HG03045 (cell line): ENCODE measurements around the gene KCNAB1.
"Not testable (repeated sequence)": the region's sequence is repeated elsewhere in the genome, so short reads cannot be mapped to it uniquely, and the experiment has no call there.

Experiments used
- ATAC-seq: cut with Tn5 transposase; IDR thresholded peaks from one replicate; pipeline ENCODE4 v1.9.1; 2021; ENCODE audit warnings: mild to moderate bottlenecking, moderate library complexity; ENCODE audit not compliant: unreplicated experiment

Gene KCNAB1

DNA sequence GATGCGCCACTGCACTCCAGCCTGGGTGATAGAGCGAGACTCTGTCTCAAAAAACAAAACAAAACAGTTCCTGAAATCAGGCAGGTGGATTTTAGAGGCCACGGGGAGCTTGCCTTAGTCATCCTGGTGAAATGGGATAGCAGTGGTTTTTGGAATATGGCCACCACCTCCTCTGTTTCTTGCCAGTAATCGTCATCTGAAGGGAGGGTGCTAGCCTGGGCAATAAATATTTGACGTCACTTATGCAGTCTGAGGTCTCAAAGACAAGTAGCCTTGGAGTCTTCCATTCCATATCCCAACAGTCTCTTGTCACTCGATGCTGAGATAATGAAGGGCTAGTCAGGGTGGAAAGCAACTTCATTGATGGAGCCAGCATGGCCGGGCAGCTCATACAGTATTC is 55.2 kb downstream of the KCNAB1 start:
- ATAC-seq: no peak

DNA sequence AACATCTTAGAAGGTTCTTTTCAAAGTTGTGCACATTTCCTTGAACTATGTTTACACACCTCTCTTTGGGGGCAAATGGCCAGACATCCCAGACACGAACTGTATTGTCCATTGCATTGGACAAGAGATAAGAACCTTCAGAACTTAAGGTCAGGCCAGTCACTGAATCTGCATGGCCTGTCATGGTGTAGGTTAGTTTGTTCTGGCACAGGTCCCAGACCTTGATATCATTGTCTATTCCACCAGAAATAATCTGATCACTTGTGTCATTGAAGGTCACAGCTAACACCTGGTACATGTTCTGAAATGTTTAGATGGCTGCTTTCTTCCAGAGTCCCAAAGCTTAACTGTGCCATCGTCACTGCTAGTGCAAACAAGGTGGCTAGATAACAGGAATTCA is 55.7 kb downstream of the KCNAB1 start:
- ATAC-seq: no peak

- ATAC-seq: no peak
These were observed 56.3 kb downstream of the KCNAB1 start for GRCh38 chr3:156176629-156177210.

DNA sequence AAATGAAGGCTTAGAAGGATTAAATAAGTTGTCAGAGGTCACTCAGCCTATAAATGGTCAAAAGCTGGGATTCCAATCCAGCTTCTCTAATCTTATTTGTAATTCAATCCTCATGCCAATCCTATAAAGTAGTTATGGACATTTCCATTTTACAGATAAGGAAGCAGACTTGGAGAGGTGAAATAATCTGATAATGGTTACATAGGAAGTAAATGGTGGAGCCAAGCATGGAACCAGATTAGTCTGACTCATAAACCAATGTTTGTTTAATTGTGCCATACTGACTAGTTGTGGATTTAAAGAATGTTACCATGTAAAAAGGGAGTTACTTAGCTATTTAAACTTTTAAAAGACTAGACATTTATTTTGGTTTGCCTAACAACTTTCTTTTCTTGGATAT is 59.7 kb downstream of the KCNAB1 start:
- ATAC-seq: no peak

- ATAC-seq: no peak
These were observed 61.1 kb downstream of the KCNAB1 start for GRCh38 chr3:156181509-156181908.

DNA sequence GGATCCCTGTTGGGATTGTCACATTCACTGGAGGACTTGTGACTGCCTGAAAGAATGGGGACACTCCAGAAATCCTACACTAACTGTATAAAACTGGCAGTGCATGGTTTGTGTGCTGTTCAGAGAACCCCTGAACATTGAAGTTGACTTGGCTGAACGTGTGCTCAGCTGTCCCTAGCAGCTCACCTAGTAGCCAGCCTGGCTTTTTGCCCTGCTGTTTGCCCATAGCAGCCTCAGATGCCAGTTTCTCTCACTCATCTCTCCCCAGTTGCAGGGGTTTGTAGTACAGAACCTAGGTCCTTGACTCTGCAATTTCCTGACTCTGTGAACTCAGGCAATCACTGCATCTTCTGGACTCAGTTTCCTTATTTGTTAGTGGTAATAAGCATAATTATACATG is 63.0 kb downstream of the KCNAB1 start:
- no peak for ATAC-seq

- no peak for ATAC-seq
These were observed 63.8 kb downstream of the KCNAB1 start for GRCh38 chr3:156184156-156184555.

DNA sequence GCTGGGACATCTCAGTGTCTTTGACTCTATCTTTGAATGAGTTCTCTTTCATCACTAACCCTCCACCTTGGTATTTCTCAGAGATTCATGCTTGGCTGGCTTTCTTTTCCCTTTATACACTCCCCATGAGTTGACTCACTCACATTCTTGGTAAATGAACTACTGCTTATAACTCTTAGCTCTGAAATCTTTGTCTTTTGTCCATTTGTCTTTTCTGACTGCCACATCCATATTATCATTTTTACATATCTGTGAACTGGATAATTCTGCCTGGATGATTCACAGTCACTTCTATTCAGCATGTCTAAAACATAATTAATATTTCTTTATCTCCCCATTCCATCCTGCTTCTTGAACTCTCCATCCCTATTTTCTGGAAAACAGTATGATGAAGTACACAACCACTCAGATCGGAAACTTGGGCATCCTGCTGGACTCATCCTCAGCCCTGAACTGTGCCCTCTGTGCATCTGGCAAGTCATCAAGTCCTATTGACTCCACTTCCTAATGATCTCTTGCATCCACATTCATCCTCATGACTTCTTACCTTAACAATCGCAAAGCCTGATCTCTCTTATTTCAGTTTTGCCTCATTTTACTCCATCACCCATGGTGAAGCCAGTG is 66.9 kb downstream of the KCNAB1 start:
- ATAC-seq: no peak

- ATAC-seq: no peak
These were observed 68.4 kb downstream of the KCNAB1 start for GRCh38 chr3:156188757-156189156.

DNA sequence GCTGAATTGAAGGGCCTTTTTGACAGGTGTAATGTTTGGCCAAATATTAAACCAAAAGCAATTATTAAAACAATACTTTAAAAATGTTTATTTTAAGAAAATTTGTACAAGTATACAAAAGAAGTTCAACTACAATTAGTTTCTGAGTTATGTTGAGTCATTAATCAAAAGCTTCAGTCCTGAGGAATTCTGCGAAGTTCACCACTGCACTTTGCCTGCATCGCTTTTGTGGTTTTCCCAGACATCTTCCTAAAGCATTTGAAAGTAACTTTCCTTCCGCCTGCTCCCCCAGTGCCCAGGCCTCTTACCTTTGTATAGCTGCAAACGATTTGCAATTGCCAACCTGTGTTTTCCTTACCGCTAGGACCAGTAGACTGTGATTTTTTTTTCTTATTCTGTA is 69.5 kb downstream of the KCNAB1 start:
- no peak for ATAC-seq

- not testable (repeated sequence) for ATAC-seq
These were observed 74.6 kb downstream of the KCNAB1 start for GRCh38 chr3:156194945-156195344.

- not testable (repeated sequence) for ATAC-seq
These were observed 76.8 kb downstream of the KCNAB1 start for GRCh38 chr3:156197152-156197551.

- no peak for ATAC-seq
These were observed 81.3 kb downstream of the KCNAB1 start for GRCh38 chr3:156201411-156202405.

DNA sequence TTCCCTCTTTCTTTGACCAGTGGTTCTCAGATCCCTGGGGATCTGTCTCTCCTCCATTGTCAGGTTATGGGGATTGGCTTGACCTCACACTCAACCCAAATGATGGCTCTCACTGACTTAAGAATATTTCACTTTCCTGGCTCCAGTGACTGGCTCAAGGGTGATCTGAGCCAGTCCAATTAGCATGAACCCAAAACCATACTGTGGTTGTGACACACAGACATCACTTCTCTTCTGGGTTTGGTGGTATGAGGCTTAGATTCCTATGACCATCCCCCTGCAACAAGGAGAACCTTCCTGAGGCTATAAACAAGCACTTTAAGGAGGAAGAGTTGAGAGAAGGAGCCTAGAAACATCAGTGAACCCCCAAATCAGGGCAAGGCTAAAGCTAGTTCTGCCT is 85.8 kb downstream of the KCNAB1 start:
- no peak for ATAC-seq

- ATAC-seq: no peak
These were observed 87.7 kb downstream of the KCNAB1 start for GRCh38 chr3:156207802-156208685.

DNA sequence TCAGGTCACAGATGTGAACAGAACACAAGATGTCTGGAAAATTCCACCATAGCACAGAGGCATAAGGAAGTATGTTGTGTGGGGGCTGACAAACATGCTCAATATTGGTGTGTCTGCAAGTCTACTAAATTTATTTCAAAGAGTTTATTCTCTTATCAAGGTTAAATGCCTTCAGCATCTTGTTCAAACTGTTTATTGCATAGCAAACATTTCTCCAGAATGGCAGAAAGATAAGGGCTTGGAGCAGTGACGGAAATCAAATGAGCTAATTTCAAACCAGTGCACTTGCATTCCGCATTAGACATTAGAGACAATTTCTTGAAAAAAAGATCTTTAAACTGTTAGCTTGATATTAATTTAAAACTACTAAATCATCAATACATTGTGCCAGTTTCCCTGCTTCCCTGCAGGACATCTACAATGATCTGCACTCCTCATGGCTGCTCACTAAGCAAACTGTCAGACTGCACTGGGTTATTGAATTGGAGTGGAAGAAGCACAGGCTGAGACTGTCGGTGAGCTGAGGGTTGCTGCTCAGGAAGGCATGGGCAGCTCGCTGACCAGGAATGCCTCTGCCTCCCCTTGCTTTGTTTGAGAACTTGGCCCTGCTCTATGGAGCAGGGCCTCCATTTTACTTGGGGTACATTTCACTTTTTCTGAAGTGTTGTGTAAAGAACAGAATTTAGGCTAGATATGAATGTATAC is 89.4 kb downstream of the KCNAB1 start:
- no peak for ATAC-seq

DNA sequence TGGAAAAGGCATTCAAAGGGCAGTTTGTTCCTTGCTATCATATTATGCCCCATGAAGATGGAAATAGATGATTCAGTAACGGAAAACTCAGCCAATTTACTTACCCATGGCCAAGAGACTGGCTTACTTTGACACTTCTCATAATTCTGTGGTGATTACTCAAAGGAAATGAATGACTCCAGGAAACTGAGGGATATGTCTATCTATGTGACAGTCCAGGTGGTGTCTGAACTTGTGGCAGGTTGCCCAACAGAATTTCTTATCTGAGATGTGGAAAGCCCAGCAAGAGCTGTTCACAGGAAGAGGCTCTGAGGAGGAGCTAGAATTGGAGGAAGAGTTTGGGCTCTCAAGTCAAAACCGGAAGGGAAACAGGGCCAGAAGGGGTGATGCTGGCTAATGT is 91.2 kb downstream of the KCNAB1 start:
- ATAC-seq: no peak

DNA sequence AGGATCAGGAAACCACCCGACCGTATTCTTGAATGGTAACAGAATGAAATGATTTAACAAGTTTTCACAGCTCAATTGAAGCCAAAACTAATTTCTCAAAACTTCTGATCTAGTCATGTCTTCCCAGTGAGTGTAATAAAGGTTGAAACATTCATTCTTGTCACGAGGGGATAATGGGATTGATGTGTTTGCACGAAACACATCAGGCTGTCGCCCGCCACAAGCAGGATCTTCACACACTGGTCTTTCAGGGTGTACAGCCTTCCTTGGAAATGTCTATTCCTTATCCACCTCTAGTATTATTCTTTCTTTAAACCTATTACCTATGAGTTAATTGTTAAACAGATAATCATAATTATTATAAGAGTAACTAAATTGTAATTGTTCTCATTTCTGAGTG is 94.3 kb downstream of the KCNAB1 start:
- no peak for ATAC-seq

GRCh38 chr3:156215751-156216150 is 95.4 kb downstream of the KCNAB1 start:
- ATAC-seq: no peak

- no peak for ATAC-seq
These were observed 95.8 kb downstream of the KCNAB1 start for GRCh38 chr3:156216216-156216615.
